Effector CD4-positive, alpha-beta T cell (primary cell): Measurements from ENCODE around the gene NOL4L.

Experiments used
- DNase-seq: peaks from one replicate; pipeline ENCODE4 v3.0.0-alpha.2; 2020

The NOL4L gene

DNA sequence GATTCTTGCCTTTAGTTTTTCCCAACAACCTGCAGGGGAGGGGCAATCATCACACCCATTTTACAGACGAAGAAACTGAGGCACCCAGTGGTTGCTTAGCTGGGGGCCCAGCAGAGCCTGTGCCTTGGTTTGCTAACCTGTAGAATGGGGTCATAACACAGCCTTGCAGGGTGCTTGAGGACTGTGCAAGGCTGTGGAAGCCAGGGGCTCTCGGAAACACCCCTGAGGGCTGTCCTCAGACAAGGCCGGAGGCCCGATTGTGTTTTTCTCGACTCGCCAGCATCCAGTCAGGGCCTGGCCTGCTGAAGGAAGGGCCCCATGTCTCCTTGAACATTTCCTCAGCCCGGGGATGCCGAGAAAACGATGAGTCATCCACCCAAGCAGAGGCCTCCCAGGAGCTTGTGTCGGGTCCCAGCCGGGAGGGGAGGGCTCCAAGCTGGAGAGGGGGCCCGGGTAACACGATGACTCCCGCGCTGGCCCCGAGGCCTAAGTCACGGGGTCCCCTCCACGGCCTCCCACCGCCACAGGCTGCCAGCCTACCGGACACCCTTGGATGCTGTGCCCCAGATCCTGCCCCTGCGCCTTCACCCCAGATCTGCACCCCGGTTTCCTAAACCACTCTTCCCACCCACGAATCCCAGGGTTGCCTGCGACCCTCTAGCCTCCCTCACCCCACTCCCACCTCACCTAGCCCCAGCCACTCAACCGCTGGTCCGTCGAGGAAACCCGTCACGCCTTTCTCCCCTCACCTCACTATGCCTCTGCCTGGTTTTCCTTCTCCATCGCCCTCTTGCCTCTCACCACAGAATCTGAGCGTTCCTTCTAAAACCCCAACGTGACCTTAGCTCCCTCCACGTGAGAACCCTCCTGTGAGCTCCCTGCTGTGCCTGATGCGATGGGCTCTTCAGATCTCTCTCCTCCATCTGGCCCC, 10.6 kb downstream of the NOL4L start:
- no peak for DNase-seq

DNA sequence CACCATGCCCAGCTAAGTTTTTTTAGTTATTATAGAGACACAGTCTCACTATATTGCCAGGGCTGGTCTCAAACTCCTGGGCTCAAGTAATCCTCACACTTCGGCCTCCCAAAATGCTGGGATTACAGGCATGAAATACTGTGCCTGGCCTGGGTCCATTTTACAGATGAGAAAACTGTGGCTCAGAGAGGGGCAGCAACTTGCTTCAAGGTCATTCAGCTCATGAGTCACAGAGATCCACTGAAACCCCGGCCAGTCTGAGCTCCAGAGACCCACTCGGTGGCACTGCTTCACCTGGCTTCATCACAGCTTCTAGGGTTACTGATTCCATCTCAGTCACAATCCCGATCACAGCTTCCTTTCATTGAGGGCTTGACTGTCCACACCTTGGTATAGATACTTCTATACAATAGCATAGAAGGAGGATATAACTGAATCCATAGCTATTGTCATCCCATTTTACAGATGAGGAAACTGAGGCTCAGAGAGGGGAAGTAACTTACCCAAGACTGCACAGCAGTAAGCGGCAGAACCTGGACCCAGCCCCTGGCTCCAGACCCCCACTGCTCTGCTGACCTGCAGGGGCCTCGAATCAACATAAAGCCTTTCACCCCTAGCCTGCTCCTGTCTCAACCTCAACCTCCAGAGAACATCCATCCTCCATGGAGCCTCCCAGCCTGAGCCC, 11.8 kb downstream of the NOL4L start:
- DNase-seq = no peak

DNA sequence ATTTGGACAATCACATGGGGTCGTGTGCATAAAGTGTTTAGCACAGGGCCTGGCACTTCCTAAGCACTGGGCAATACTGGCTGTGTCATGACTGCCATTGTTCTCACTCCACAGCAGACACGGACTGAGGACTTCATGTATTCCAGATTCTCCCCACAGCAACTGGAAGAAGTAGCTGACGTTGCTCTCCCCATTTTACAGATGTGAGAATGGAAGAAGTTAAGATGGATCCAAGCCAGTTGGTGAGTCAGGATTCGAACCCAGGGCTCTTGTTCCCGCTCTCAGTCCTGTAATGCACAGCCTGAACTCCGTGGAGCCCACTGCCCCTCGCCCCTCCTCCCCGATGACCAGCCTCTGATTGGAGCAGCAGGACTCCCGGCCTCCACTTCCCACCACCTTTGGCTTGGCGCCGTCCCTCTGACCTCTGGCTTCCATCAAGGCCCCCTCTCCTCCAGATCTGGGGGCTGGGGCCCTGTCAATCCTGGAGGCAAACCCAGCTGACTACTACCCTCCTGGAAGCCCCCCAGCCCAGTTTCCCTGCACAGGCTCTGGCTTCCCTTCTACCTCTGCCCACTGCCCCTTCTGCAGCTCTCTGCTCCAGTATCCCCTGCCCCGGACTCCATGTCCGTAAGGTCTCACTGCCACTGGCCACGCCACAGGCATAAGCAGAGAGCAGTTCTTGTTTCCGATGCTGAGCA, 12.7 kb downstream of the NOL4L start:
- no peak for DNase-seq

DNA sequence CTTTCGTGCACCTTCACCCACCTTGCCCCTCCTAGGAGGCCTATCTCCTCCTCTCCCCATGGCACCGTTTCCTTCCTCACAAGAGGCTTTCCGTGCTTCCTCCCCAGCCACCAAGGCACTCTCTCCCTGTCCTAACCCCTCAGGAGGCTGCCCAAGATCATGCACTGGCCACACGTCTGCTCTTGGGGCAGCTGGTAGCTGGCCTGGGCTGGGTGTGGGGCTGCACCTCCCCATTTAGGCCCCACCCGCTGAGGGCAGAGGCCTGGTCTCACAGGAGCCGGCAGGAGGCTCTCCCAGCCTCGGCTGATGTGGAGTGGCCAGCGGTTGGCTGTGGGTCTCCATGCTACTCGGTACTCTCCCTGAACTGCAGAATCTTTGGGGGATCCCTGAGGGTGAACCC, 13.6 kb downstream of the NOL4L start:
- no peak for DNase-seq

DNA sequence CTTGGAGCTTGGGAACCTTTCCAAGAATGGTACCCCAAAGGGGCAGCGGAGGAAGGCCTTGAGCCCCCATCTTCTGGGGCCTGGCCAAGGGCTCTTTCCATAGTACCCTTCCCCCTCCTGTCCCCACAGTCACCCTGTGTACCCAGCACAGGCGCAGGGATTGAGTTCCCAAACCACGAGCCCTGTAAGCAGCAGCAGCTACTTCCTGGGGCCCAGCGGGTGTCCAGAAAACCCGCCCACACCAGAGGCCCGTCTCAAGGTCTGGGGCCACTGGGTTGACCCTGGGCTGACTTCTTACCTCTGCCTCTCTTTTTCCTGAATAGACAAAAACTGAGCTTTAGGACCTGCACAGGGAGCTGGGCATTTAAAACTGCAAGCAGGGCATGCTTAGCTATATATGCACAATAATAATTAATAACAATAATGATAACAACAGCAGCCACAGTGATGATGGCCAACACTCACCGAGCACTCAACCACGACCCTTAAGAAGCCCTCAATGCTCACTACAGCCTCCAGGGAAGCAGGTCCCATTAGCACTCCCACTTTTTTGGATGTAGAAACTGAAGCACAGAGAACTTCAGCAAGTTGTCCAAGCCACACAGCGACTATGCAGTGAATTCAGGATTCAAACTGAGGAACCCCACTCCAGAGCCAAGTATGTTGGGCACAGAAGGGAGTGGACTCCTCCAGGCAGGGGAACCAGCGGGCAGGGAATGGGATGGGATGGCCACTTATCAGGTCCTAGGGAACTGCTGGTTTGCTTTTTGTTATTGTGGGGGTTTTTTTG, 14.5 kb downstream of the NOL4L start:
- DNase-seq = no peak

DNA sequence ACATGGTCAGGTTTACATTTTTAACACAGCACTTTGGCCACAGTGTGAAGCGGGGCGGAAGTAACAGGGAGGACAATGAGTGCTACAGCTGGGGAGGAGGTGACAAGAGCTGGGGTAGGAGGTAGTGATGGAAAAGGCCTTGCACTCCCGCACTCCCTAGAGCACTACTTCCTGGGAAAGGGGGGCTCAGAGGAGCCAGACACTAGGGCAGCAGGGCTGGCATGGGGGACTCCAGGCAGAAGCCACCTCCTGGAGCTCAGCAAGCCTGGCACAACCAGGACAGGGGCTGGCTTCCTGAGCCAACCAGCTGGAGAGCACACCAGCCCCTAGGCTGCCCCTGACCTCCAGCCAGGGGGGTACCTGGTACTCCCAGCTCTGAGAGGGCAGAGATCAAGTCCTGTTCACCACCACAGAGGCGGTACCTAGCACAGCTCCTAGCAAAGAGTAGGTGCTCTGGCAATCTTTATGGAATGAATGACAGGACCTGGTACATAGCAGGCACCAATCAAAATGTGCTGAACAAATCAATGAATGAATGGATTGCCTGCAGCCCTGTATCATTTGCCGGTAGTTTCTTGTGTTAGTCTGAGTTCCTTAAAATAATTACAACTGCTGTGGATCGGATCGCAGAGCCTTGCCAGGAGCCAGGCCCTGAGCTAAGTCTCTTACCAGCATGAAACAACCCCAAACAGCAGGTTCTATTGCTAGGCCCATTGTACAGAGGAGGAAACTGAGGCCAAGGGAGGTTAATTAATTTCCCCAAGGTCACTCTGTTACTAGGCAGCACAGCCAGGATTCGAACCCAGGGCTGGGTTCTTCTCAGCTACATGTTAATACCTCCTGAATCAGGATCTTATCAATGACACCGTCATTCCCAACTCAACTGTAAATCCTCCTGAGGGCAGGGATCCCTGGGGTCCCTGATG, 15.5 kb downstream of the NOL4L start:
- DNase-seq = no peak

DNA sequence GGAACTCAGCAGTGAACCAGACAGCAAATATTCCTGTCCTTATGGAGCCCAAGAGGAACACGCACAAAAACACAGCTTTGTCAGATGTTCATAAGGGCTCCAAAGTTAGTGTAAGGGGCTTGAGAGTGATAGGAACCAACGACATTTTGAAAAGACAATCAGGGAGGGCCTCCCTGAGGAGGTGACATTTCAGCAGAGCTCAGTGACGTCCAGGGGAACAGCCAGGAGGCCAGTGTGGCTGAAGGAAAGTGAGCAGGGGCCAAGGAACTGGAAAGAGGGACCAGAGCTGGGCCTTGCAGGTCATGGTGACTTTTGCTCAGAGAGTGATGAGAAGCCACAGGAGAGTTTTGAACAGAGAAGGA, 16.1 kb downstream of the NOL4L start:
- no peak for DNase-seq

DNA sequence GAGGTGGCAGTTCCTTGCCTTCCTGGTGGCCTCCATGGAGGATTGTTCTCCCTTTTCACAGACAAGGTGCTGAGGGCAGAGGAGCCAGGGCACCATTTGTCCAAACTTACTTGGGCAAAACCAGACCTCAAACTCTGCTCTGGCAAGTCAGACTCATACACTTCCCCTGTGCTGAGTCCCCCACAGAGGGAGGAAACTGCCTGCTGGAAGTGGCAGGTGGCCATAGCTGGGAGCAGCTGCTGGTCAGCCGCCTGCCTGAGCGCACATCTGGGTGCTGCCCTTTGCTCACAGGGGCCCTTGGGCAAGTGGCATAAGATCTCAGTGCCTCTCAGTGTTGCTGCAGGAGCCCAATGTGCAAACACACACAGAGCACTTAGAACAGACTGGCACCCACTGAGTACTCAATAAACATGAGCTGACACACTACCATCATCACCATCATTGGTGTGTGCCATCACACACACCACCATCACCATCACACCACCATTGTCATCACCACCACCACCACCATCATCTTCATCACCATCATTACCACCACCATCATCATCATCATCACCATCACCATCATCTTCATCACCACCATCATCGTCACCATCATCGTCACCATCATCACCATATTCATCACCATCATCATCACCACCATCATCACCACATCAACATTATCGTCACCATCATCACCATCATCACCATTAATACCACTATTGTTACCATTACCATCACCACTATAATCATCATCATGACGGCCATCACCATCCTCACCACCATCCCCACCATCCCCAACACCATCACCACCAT, 17.6 kb downstream of the NOL4L start:
- no peak for DNase-seq

DNA sequence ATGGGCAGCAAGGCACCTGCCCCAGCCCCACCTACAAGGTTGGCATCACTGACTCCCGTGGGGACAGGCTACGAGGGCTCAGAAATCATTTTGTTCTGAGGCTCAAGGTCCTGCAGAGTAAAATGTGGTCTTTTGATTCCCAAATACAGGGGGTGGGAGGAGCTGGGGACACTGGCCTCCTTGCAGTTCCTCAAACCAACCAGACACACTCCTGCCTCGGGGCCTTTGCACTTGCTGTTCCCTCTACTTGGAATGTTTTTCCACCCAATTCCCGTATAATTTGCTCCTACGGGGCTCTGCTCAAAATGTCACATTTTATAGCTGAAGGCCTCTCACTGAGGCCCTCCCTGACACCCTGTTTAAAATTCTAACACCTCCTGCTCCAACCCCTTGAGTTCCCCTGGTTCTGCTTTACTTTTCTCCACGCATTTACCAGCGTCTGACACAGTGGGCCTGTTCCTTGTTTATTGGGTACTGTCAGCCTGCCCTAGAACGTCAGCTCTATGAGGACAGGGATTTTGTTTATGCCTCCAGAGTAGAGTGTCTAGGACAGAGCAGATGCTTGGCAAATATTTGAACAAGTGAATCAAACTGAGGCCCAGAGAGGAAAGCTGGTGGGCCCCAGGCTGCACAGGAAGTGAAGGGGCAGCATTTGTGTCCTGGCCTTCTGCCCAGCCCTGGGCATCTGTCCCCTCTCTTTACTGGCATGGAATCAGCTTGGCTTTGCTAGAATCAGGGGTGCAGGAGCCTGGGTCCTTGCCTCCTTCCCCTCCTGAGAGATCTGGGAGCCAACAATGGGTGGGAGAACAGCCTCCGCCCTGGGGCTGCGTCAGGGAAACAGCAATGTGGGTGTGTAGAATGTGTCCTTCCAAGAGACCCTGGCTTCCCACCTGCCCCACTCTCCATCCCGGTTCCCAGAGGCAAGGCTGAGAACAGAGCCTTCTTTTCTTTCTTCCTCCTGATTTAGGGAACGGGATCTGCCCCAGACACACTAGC, 18.5 kb downstream of the NOL4L start:
- DNase-seq = no peak

DNA sequence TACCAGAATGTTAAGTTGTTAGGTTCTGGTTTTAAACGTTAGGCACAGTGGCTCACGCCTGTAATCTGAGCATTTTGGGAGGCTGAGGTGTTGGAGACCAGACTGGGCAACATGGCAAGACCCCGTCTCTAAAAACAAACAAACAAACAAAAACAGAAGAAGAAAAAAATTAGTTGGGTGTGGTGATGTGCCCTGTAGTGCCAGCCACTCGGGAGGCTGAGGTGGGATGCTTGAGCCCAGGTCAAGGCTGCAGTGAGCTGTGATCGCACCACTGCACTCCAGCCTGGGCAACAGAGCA, 19.4 kb downstream of the NOL4L start:
- no peak for DNase-seq

DNA sequence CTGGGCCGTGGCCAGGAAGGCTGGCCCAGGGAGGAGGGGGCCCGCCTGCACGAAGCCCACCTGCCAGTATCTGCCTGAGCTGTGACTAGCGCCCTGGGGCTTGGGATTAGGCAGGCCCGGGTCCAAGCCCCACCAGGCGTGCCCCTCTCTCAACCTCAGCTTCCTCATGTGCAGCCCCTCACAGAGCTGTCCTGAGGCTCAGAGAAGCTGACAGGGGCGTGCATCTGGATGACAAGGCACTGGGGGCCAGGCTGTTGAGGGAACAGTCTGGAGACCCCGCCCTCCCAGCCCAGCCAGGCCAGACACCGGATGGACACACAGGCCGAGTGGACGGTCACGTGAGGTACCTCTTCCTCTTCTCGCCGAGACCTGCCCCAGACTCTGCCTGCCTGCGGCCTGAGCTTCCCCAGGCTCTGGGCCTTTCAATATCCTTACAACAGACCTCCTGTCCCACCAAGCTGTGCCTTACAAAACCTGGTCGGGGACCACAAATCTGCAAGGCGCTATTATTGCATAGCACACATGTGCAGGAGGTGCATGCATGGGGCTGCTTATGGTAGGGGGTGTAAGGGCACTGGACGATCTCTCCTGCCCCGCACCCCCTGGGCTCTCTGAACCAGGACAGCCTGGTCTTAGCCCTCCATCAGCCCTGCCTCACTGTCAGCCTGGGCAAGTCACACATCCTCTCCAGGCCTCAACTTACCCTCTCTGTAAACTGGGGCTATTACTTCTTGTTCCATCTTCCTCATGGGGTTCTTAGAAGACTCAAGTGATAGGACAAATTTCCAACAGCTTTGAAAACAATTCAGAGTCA, 20.0 kb downstream of the NOL4L start:
- no peak for DNase-seq

DNA sequence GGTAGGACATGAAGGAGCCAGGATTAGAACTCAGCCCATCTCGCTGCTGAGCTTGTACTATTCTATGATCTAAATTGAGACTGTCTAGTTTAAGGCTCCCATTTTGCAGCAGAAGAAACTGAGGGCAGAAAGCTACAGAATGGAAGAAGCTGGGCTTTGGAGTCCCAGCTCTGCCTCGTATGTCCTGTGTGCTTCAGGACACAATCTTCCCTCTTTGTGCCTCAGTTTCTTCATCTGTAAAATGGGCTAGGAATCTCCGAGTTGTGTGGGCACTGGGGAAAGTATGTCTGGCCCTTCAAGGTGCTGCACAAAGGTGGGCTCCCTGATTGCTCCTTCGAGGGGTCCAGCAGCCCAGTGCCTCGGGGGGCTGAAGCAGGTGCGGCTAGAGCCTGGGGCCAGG, 20.7 kb downstream of the NOL4L start:
- no peak for DNase-seq

DNA sequence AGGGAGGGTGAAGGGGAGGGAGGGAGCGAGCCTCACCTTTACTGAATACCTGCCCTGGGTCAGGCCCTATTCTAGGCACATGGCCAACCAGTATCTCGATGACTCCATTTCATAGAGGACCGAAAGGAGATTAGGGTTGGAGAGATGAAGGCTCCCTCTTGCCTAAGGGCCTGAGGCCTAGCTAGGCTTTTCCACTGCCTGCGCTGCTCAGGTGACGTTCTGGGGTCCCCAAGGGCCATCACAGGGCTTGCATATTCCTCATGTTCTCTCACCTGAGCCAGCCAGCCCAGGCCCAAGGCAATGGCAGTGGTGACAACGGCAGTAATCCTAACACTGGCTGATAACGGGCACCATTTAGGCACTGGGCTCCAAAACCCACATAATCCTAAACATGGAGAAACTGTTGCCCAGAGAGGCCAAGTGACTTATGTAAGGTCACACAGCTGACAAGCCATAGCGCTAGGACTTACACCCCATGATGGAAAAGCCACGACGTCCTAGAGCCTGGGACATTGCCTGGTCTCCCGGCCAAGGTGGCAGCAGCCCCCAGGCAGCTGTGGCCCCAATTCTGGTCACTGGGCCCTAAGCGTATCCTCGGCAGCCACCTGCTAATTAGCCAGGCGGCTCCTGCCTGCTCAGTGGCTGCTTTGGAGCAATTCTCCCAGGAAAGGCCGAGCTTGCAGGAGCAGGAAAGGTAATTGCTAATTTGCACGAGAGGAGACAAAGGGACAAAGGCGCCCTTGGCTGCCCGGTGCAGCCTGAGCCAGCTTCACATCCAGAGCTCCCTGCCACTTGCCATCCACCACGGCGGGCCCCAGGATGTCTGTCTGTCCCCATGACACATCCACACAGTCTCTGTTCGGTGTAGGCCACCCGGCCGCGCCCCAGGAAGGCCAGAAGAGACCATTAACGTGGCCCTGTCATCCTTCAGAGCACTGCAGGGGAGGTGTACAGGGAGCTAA, 21.5 kb downstream of the NOL4L start:
- DNase-seq = no peak

DNA sequence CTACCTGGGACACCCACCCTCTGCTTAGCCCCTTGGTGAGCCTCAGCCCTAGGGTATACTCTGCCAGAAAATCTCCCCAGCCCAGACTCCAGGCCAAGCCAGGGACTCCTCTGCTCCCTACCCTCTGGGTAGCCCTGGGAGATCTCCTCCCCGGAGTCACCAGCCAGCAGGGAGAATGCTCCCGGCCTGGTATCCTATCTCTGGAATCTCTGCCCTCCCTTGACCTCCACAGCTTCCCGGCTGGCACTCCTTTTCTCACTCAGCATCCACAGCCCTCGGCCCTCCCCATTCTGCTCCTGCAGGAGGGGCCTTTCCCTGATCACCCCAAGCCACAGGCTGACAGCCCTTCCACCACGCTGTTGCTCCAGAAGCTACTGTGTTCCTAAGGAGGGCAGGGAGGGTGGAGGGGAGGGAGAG, 22.6 kb downstream of the NOL4L start:
- no peak for DNase-seq

DNA sequence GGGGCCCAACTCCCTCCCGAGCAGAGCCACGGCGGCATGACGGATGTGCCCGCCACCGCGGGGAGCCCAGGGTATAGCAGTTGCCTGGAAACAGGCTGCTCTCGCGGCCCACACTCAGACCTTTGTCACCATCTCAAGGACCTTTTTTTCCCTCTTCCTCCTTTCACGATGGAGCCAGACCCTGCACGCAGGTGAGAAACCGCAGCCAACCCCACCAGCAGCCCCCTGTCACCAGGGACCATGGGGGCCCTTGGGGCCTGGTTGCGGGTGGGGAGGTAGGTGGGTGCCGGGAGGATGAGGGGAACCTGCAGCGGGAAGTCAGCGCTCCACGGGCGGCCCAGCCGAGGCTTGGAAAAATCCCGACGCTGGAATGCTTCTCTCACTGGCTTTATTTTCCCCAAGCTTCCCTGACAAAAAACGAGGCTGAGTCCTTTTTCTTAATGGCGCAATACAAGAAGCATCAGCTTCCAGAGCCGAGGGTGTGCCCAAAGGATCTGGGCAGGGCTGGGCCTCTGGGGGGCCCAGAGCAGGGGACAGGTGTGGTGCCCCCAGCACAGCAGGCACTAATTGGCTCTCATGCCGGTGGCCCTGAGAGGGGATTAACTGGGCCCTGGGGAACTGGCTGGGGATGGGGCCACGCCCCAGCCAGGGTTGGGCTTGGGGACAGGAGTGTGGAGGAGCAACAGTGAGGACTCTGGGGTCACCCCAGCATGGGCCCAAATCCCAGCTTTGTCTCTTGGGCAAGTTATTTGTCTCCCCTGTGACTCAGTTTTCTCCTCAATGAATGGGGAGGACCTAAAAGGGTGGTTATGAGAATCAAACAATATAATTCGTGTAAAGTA, 23.9 kb downstream of the NOL4L start:
- DNase-seq = no peak

DNA sequence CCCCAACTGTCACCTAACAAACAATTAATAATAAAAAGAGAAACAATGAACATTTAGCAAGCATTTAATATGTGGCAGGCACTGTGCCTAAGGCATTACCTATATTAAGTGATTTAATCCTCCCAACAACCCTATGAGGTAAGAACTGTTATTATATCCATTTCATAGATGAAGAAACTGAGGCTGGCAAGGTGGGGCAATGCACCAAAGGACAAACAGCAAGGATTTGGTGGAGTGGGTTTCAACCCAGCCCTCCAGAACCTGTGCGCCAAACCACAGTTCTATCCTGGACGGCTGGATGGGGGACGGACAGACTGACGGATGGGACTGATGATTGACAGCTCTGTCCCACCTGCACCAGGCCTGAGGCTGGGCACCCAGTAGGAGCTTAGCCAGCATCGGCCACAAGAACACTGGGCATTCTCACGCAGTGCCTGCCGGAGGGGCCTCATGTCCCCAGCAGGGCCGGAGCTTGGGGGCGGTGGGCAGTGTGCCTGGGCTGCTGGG, 24.6 kb downstream of the NOL4L start:
- DNase-seq = no peak
